HepG2 (cell line): ENCODE measurements around the gene HOMEZ. TPM values are rescaled to one million over a fixed set of nuclear protein-coding genes. Genes with fewer than 3 reads are reported as not detected.

ENCODE experiments used
- ADNP ChIP-seq: sonication (generic); formaldehyde crosslinking; IDR thresholded peaks from 2 replicates; pipeline ENCODE4 v1.4.0; 2020; ENCODE audit warnings: missing genetic modification reagents
- ARHGAP35 ChIP-seq: sonication (generic); formaldehyde crosslinking; IDR thresholded peaks from 2 replicates; pipeline ENCODE4 v1.9.0; 2022; ENCODE audit warnings: mild to moderate bottlenecking, inconsistent platforms, moderate library complexity, missing genetic modification reagents, borderline replicate concordance
- ATF2 ChIP-seq: sonication (generic); formaldehyde crosslinking; IDR thresholded peaks from 2 replicates; pipeline ENCODE4 v1.4.0; 2020; ENCODE audit warnings: missing genetic modification reagents
- CENPT ChIP-seq: sonication (generic); formaldehyde crosslinking; IDR thresholded peaks from 2 replicates; pipeline ENCODE4 v1.8.0; 2022; ENCODE audit warnings: low read depth, mild to moderate bottlenecking, moderate library complexity, missing genetic modification reagents
- DDIT3 ChIP-seq: sonication (generic); formaldehyde crosslinking; IDR thresholded peaks from 2 replicates; pipeline ENCODE4 v1.4.0; 2020; ENCODE audit warnings: mild to moderate bottlenecking, missing genetic modification reagents
- KDM3A ChIP-seq: IDR thresholded peaks from 2 replicates; pipeline ENCODE4 v1.6.1; 2018; ENCODE audit warnings: low read depth, missing compliant biosample characterization
- KDM4B ChIP-seq: sonication (generic); formaldehyde crosslinking; IDR thresholded peaks from 2 replicates; pipeline ENCODE4 v1.4.0; 2020; ENCODE audit warnings: missing genetic modification reagents
- MXI1 ChIP-seq: IDR thresholded peaks from 3 replicates; pipeline ENCODE4 v1.6.1; 2012; ENCODE audit warnings: low read depth, low read length, inconsistent platforms, borderline replicate concordance
- RXRA ChIP-seq: sonication (generic); formaldehyde crosslinking; IDR thresholded peaks from 2 replicates; pipeline ENCODE4 v1.5.1; 2020; ENCODE audit warnings: missing genetic modification reagents
- SATB2 ChIP-seq: sonication (generic); formaldehyde crosslinking; IDR thresholded peaks from 2 replicates; pipeline ENCODE4 v1.5.0; 2020; ENCODE audit warnings: missing genetic modification reagents
- SNAPC2 ChIP-seq: sonication (generic); formaldehyde crosslinking; IDR thresholded peaks from 2 replicates; pipeline ENCODE4 v1.8.1; 2022; ENCODE audit warnings: mild to moderate bottlenecking, missing genetic modification reagents
- SSRP1 ChIP-seq: IDR thresholded peaks from 2 replicates; pipeline ENCODE4 v1.6.1; 2016; ENCODE audit warnings: control low read depth
- TFDP1 ChIP-seq: IDR thresholded peaks from 2 replicates; pipeline ENCODE4 v1.6.1; 2016; ENCODE audit warnings: missing compliant biosample characterization, missing genetic modification reagents, borderline replicate concordance
- THRA ChIP-seq: sonication (generic); formaldehyde crosslinking; IDR thresholded peaks from 2 replicates; pipeline ENCODE4 v1.4.0; 2020; ENCODE audit warnings: missing genetic modification reagents, borderline replicate concordance
- TIGD3 ChIP-seq: sonication (generic); formaldehyde crosslinking; IDR thresholded peaks from 2 replicates; pipeline ENCODE4 v1.5.1; 2020; ENCODE audit warnings: mild to moderate bottlenecking, missing genetic modification reagents, borderline replicate concordance
- ZKSCAN8 ChIP-seq: IDR thresholded peaks from 2 replicates; pipeline ENCODE4 v1.6.1; 2016; ENCODE audit warnings: borderline replicate concordance, missing genetic modification reagents, missing compliant biosample characterization
- ZNF136 ChIP-seq: sonication (generic); formaldehyde crosslinking; IDR thresholded peaks from 2 replicates; pipeline ENCODE4 v1.8.1; 2022; ENCODE audit warnings: low read depth, mild to moderate bottlenecking, moderate library complexity, missing genetic modification reagents
- ZNF260 ChIP-seq: sonication (generic); formaldehyde crosslinking; IDR thresholded peaks from 2 replicates; pipeline ENCODE4 v1.4.0; 2020; ENCODE audit warnings: missing genetic modification reagents, low read depth, mild to moderate bottlenecking, borderline replicate concordance
- ZNF513 ChIP-seq: sonication (generic); formaldehyde crosslinking; conservative IDR thresholded peaks from 2 replicates; pipeline ENCODE4 v1.5.0; 2020; ENCODE audit warnings: missing genetic modification reagents
- ZNF766 ChIP-seq: sonication (generic); formaldehyde crosslinking; IDR thresholded peaks from 2 replicates; pipeline ENCODE4 v1.5.0; 2020; ENCODE audit warnings: missing genetic modification reagents, borderline replicate concordance
- ZNF772 ChIP-seq: sonication (generic); formaldehyde crosslinking; IDR thresholded peaks from 2 replicates; pipeline ENCODE4 v1.5.0; 2020; ENCODE audit warnings: mild to moderate bottlenecking, missing genetic modification reagents
- ZNF790 ChIP-seq: sonication (generic); formaldehyde crosslinking; IDR thresholded peaks from 2 replicates; pipeline ENCODE4 v1.8.0; 2022; ENCODE audit warnings: missing genetic modification reagents, mild to moderate bottlenecking, borderline replicate concordance
- polyA plus RNA-seq, 8 experiments: library from polyadenylated mRNA; depleted of rRNA in 3 of 8; stranded (reverse) in 7 of 8; unstranded in 1 of 8; fragments of >200 nt; fragmentation: Illumina TruSeq in 4 of 8; extraction: Trizol in 4 of 8; gene quantifications; 2 replicates each; pipeline versions ENCODE4 v1.2.1 to v1.2.3, GENCODE V29; 2011 to 2016; ENCODE audit warnings: low read depth in 4 of 8, missing spikeins in 1 of 8, mixed read lengths in 1 of 8; ENCODE audit not compliant: insufficient read depth in 1 of 8
- total RNA-seq, 5 experiments: library from RNA; depleted of rRNA; stranded (reverse); fragments of >200 nt; fragmentation: Illumina TruSeq; extraction: Trizol; gene quantifications; 2 replicates each; pipeline ENCODE4 v1.2.3, GENCODE V29; 2016; ENCODE audit warnings: low read depth in 1 of 5

HOMEZ gene
- total and polyA plus RNA-seq, 2 of the 13 experiments (the other 11 are each of a cell fraction or from before 2014, with no cell fraction given): 14.5 to 31.8 TPM

- TF ChIP-seq DDIT3 (CRISPR knock-in tag) (no peak), ZKSCAN8 (no peak), SSRP1 (no peak), ZNF790 (CRISPR knock-in tag) (no peak), RXRA (0 out of 2 replicates have a peak, but pooled peaks have one; percentile 26), ADNP (no peak), CENPT (CRISPR knock-in tag) (no peak), KDM4B (no peak), SATB2 (CRISPR knock-in tag) (0 out of 2 replicates have a peak, but pooled peaks have one; percentile 36), SNAPC2 (CRISPR knock-in tag) (no peak; the same call in 1 of the 2 replicates), ARHGAP35 (CRISPR knock-in tag) (0 out of 2 replicates have a peak, but pooled peaks have one; percentile 80), KDM3A (no peak), THRA (no peak), ZNF513 (CRISPR knock-in tag) (no peak), TIGD3 (CRISPR knock-in tag) (no peak), ZNF260 (no peak), ZNF766 (CRISPR knock-in tag) (no peak), ZNF136 (CRISPR knock-in tag) (peak; percentile 95), MXI1 (peak; percentile 27; the same call in 1 of the 3 replicates), ZNF772 (CRISPR knock-in tag) (no peak), ATF2 (CRISPR knock-in tag) (no peak), TFDP1 (CRISPR knock-in tag) (peak; percentile 96)
Observed at GRCh38 chr14:23237772-23238594, 47.9 kb downstream of the HOMEZ start, which contains the start of gene RNF212B (continued).
